ENCODE results near the gene SLC39A11. TPM values are rescaled to one million over a fixed set of nuclear protein-coding genes. Genes with fewer than 3 reads are reported as not detected.

Gene SLC39A11
- total RNA-seq, 2 experiments from 2014 or later, result 9.7 to 12.2 TPM

DNA sequence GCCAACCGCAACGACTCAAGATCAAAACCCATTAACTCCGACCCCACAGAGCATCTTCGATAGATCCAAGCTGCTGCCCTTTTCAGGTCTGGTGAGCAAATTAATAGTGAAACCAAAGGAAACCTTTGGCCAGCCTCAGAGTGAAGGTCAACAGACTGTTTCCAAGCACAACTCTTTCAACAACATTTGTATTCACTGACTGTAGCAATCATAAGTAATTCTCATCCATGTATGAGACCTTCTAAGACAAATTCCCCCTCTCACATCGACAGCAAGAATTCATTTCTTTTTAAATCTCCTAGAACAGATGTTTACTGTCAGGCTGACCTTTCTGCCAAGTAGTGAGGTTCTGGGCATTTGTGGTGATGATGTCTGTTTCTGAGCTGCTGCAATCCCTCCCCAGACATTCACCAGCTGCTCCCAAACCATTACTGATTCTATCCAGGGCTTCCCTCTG, 64.2 kb downstream of the SLC39A11 start:
- Histone ChIP-seq H3K4me3 (ENCODE audit: low read length) (no peak overlapping the region), H3K27ac (ENCODE audit: low read depth in 1 of 2, low read length in 2 of 2) (no peak overlapping the region), H3K9me3 (ENCODE audit: control insufficient read depth in 1 of 2, insufficient read depth in 1 of 2, low read length in 2 of 2) (peaks cover 0 to 14% of the 10 kb centered on the region in 2 experiments), H3K4me1 (ENCODE audit: insufficient read depth, low read length) (no peaks in the 10 kb centered on the region), H3K36me3 (ENCODE audit: insufficient read depth, low read length) (peaks cover 14% of the 10 kb centered on the region), H3K27me3 (ENCODE audit: control insufficient read depth in 1 of 2, insufficient read depth in 2 of 2, low read length in 2 of 2) (no peaks in the 10 kb centered on the region)
- no peak for ATAC-seq (ENCODE audit: poor library complexity)
- CTCF ChIA-PET, result no interaction called here
- Mint-ChIP-seq H3K9me3 (no peaks in the 10 kb centered on the region), H3K27me3 (no peaks in the 10 kb centered on the region), H3K4me3 (no peak overlapping the region), H3K27ac (no peak overlapping the region), H3K4me1 (ENCODE audit: low read depth) (no peaks in the 10 kb centered on the region), H3K36me3 (ENCODE audit: low read depth) (peaks cover 67% of the 10 kb centered on the region)
- POLR2A ChIA-PET, result no interaction called here
- intact Hi-C loops (cut with DNase I, micrococcal nuclease), result no loop called here
- TF ChIP-seq, protein P1, sequence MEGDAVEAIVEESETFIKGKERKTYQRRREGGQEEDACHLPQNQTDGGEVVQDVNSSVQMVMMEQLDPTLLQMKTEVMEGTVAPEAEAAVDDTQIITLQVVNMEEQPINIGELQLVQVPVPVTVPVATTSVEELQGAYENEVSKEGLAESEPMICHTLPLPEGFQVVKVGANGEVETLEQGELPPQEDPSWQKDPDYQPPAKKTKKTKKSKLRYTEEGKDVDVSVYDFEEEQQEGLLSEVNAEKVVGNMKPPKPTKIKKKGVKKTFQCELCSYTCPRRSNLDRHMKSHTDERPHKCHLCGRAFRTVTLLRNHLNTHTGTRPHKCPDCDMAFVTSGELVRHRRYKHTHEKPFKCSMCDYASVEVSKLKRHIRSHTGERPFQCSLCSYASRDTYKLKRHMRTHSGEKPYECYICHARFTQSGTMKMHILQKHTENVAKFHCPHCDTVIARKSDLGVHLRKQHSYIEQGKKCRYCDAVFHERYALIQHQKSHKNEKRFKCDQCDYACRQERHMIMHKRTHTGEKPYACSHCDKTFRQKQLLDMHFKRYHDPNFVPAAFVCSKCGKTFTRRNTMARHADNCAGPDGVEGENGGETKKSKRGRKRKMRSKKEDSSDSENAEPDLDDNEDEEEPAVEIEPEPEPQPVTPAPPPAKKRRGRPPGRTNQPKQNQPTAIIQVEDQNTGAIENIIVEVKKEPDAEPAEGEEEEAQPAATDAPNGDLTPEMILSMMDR (IDR thresholded peaks at IDR 0.05), result no peak
- DNase-seq, result no peak

DNA sequence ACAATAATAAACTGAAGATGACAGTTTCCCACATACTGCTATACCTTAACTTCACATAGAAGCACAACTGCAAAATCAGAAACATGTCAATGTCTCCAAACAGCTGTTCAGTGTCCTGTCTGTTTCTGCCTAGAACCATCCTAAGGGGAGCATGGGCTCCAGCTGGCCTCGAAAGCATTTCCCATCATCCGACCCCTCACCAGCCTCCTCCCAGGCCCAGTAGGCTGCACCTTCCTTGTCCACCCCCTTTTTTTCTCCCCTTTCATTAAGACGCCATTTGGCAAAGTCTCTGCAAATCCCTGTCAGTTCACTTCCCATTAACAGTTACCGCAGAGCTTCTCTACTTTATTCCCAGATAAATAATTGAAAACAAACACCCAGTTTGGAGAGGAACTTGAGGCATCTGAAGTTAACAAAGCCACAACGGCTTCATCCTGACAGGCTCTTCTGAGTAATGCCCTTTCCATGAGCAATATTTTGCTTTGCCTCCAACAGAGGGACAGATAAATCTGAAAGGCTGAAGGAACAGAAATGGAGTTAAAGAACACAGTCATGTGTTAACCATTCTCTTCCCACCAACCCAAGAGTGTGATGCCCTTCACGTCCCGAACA, 65.3 kb downstream of the SLC39A11 start:
- ChIA-PET POLR2A (no interaction called here), CTCF (no interaction called here)
- H3K27me3 Mint-ChIP-seq, result no peaks in the 10 kb centered on the region
- TF ChIP-seq, protein P1 (IDR thresholded peaks at IDR 0.05), result no peak
- intact Hi-C loops (cut with DNase I, micrococcal nuclease), result no loop called here
- Histone ChIP-seq H3K27me3 (ENCODE audit: control insufficient read depth in 1 of 2, insufficient read depth in 2 of 2, low read length in 2 of 2) (no peaks in the 10 kb centered on the region), H3K4me1 (ENCODE audit: insufficient read depth, low read length) (no peaks in the 10 kb centered on the region), H3K27ac (ENCODE audit: low read depth in 1 of 2, low read length in 2 of 2) (no peak overlapping the region), H3K9me3 (ENCODE audit: control insufficient read depth in 1 of 2, insufficient read depth in 1 of 2, low read length in 2 of 2) (peaks cover 0 to 15% of the 10 kb centered on the region in 2 experiments), H3K4me3 (ENCODE audit: low read length) (no peak overlapping the region), H3K36me3 (ENCODE audit: insufficient read depth, low read length) (peaks cover 14% of the 10 kb centered on the region)
- H3K4me3 Mint-ChIP-seq, result no peak overlapping the region
- ATAC-seq (ENCODE audit: poor library complexity), result no peak
- no peak overlapping the region for H3K27ac Mint-ChIP-seq
- no peak for DNase-seq
- no peaks in the 10 kb centered on the region for H3K9me3 Mint-ChIP-seq
- no peaks in the 10 kb centered on the region for H3K4me1 Mint-ChIP-seq (ENCODE audit: low read depth)
- H3K36me3 Mint-ChIP-seq (ENCODE audit: low read depth), result peaks cover 72% of the 10 kb centered on the region

DNA sequence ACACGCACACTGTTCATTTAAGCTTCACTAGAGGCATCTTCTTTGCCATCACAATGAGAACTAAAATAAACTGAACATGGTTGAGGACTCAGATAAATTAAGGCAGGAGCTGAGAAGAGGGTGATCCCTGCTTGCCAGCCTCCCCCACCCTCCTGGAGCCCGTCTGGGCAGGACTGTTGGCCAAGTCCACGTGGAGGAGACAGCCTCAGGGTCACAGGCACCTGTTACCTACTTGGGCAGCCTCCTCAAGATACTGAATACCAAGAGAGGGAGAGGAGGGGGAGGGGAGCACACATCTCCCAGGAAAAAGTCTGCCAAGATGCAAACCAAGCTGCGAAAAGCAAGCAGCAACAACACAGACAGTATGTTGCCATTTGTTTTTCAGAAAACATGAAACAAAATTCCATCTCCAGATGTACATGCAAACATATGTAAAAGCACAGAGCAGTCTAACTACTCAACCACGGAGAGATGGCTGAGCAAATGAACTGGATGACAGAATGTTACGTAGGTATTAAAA, 67.4 kb downstream of the SLC39A11 start:
- ChIA-PET CTCF (no interaction called here), POLR2A (no interaction called here)
- intact Hi-C loops (cut with DNase I, micrococcal nuclease), result no loop called here
- no peak overlapping the region for H3K4me3 Mint-ChIP-seq
- H3K4me3 ChIP-seq (ENCODE audit: low read length), result no peak overlapping the region
- H3K9me3 Mint-ChIP-seq, result peaks cover 5% of the 10 kb centered on the region
- H3K36me3 ChIP-seq (ENCODE audit: insufficient read depth, low read length), result peaks cover 1% of the 10 kb centered on the region
- no peaks in the 10 kb centered on the region for H3K27me3 Mint-ChIP-seq
- H3K4me1 Mint-ChIP-seq (ENCODE audit: low read depth), result no peaks in the 10 kb centered on the region
- ATAC-seq (ENCODE audit: poor library complexity), result no peak
- H3K27ac Mint-ChIP-seq, result no peak overlapping the region
- TF ChIP-seq, protein P1 (IDR thresholded peaks at IDR 0.05), result no peak
- H3K27ac ChIP-seq (ENCODE audit: low read depth in 1 of 2, low read length in 2 of 2), result no peak overlapping the region
- H3K9me3 ChIP-seq (ENCODE audit: control insufficient read depth in 1 of 2, insufficient read depth in 1 of 2, low read length in 2 of 2), result peaks cover 0 to 32% of the 10 kb centered on the region in 2 experiments
- DNase-seq, result no peak
- peaks cover 65% of the 10 kb centered on the region for H3K36me3 Mint-ChIP-seq (ENCODE audit: low read depth)
- H3K27me3 ChIP-seq (ENCODE audit: control insufficient read depth in 1 of 2, insufficient read depth in 2 of 2, low read length in 2 of 2), result no peaks in the 10 kb centered on the region
- H3K4me1 ChIP-seq (ENCODE audit: insufficient read depth, low read length), result no peaks in the 10 kb centered on the region
